Stomach (tissue), 9 donors: ENCODE data around the gene OBSCN. TPM values are rescaled to one million over a fixed set of nuclear protein-coding genes. Genes with fewer than 3 reads are reported as not detected.

Experiments used
- DNase-seq, 2 donors: peaks; one replicate each; pipeline versions ENCODE4 v3.0.0 to v3.0.0-alpha.2; 2013 to 2019
- H3K27ac ChIP-seq, 5 donors: fragments of 200-600 bp in 4 of 5; sonication (generic) in 4 of 5; one replicate each; pipeline ENCODE4 v1.5.1; 2013 to 2019; ENCODE audit warnings: mild to moderate bottlenecking in 1 of 5, moderate library complexity in 1 of 5
- H3K27me3 ChIP-seq, 3 donors: fragments of 200-600 bp; sonication (generic); one replicate each; pipeline ENCODE4 v1.5.1; 2017 to 2019; ENCODE audit warnings: mixed run types in 1 of 3
- H3K36me3 ChIP-seq, 4 donors: fragments of 200-600 bp; sonication (generic); 1 replicate in 3 of 4; 2 replicates in 1 of 4; pipeline ENCODE4 v1.5.1; 2016 to 2019
- H3K4me1 ChIP-seq, 4 donors: fragments of 200-600 bp; sonication (generic); one replicate each; pipeline ENCODE4 v1.5.1; 2016 to 2019
- H3K4me3 ChIP-seq, 4 donors: fragments of 200-600 bp; sonication (generic) in 3 of 4; one replicate each; pipeline ENCODE4 v1.5.1; 2016 to 2019; ENCODE audit warnings: mild to moderate bottlenecking in 1 of 4
- H3K9me3 ChIP-seq, 4 donors: fragments of 200-600 bp; sonication (generic); one replicate each; pipeline ENCODE4 v1.5.1; 2016 to 2019
- CTCF ChIP-seq, 7 experiments: fragments of 450-650 bp in 4 of 7; fragments of 200-600 bp in 3 of 7; sonication (generic) in 3 of 7; IDR thresholded peaks; one replicate each; pipeline ENCODE4 v1.5.1; 2016 to 2019; ENCODE audit warnings: antibody characterized with exemption in 7 of 7, control low read depth in 2 of 7, mild to moderate bottlenecking in 1 of 7
- EP300 ChIP-seq: sonication (generic); formaldehyde crosslinking; IDR thresholded peaks from one replicate; pipeline ENCODE4 v1.6.1; 2017; ENCODE audit warnings: antibody characterized with exemption
- POLR2A ChIP-seq, 4 donors: fragments of 450-650 bp; IDR thresholded peaks; one replicate each; pipeline ENCODE4 v1.6.1; 2016; ENCODE audit warnings: antibody characterized with exemption in 4 of 4, control low read depth in 2 of 4, mild to moderate bottlenecking in 1 of 4, moderate library complexity in 1 of 4
- POLR2AphosphoS5 ChIP-seq, 3 donors: sonication (generic); formaldehyde crosslinking; IDR thresholded peaks; one replicate each; pipeline ENCODE4 v1.6.1; 2016; ENCODE audit warnings: antibody characterized with exemption in 3 of 3
- WGBS, 5 donors: extraction: QIAGEN DNeasy Blood & Tissue Kit in 3 of 5; methylation state at CpG; one replicate each; pipeline versions ENCODE4 v1.1.5 to v1.1.7; 2013 to 2018; 5-methylcytosine and 5-hydroxymethylcytosine counted together
- intact Hi-C: fragments of 100-400 bp; cut with DNase I; formaldehyde crosslinking; loops from one replicate; pipeline ENCODE4 v1.15.1; 2023; ENCODE audit warnings: low total_unique reads
- polyA plus RNA-seq, 3 donors: library from polyadenylated mRNA; stranded (reverse); fragments of 200-250 nt; gene quantifications; one replicate each; pipeline ENCODE4 v1.2.3, GENCODE V29; 2013
- total RNA-seq, 5 donors: library from RNA; depleted of rRNA; stranded (reverse); fragments of >200 nt; gene quantifications; one replicate each; pipeline versions ENCODE4 v1.1.0 to v1.2.3, GENCODE V29; 2014 to 2016
- donor health status: healthy with polysubstance abuse.
- donor health status: Bipolar disorder and iron deficiency.
- donor health status: healthy.

The OBSCN gene
- total and polyA plus RNA-seq, 8 donors, result 7.2 to 111 (median 24.7) TPM

GRCh38 chr1:228360533-228361313, 152.9 kb downstream of the OBSCN start:
- Histone ChIP-seq H3K36me3 (no peaks in the 10 kb centered on the region), H3K4me1 (no peaks in the 10 kb centered on the region), H3K4me3 (no peak overlapping the region), H3K9me3 (no peaks in the 10 kb centered on the region), H3K27ac (no peak overlapping the region), H3K27me3 (peaks cover 0 to 12% (median 0%) of the 10 kb centered on the region in 3 donors)
- intact Hi-C loops, result no loop called here
- DNase-seq, result no peak
- 87 to 91% (median 87%) methylated on average over 3 to 19 of the region's 19 CpGs for WGBS, 5 donors
- TF ChIP-seq POLR2AphosphoS5 (IDR thresholded peaks at IDR 0.05) (no peak), POLR2A (IDR thresholded peaks at IDR 0.05) (no peak), EP300 (no peak), CTCF (IDR thresholded peaks at IDR 0.05) (no peak)

GRCh38 chr1:228361314-228362140, 153.7 kb downstream of the OBSCN start:
- no peaks in the 10 kb centered on the region for H3K4me1 ChIP-seq
- 72 to 81% (median 75%) methylated on average over 10 to 26 of the region's 26 CpGs for WGBS, 5 donors
- H3K9me3 ChIP-seq, result no peaks in the 10 kb centered on the region
- H3K27ac ChIP-seq, result no peak overlapping the region
- intact Hi-C loops, result no loop called here
- H3K4me3 ChIP-seq, result no peak overlapping the region
- peaks cover 0 to 18% (median 0%) of the 10 kb centered on the region in 3 donors for H3K27me3 ChIP-seq
- no peak for DNase-seq
- no peaks in the 10 kb centered on the region for H3K36me3 ChIP-seq
- TF ChIP-seq POLR2AphosphoS5 (IDR thresholded peaks at IDR 0.05), result no peak
- no peak for TF ChIP-seq POLR2A (IDR thresholded peaks at IDR 0.05)
- no peak for TF ChIP-seq EP300
- no peak for TF ChIP-seq CTCF (IDR thresholded peaks at IDR 0.05)

- Histone ChIP-seq H3K27ac (no peak overlapping the region), H3K36me3 (no peaks in the 10 kb centered on the region), H3K4me3 (no peak overlapping the region), H3K4me1 (no peaks in the 10 kb centered on the region), H3K27me3 (peaks cover 0 to 26% (median 0%) of the 10 kb centered on the region in 3 donors), H3K9me3 (no peaks in the 10 kb centered on the region)
- TF ChIP-seq EP300 (no peak), CTCF (IDR thresholded peaks at IDR 0.05) (no peak), POLR2A (IDR thresholded peaks at IDR 0.05) (no peak), POLR2AphosphoS5 (IDR thresholded peaks at IDR 0.05) (no peak)
- intact Hi-C loops, result no loop called here
- no peak for DNase-seq
- WGBS, 5 donors, result 77 to 85% (median 82%) methylated on average over 11 to 18 of the region's 18 CpGs
Measured at GRCh38 chr1:228362141-228362883, 154.5 kb downstream of the OBSCN start.

GRCh38 chr1:228362884-228363450, 155.1 kb downstream of the OBSCN start:
- no peak for DNase-seq
- Histone ChIP-seq H3K36me3 (no peaks in the 10 kb centered on the region), H3K27me3 (peaks cover 0 to 33% (median 2%) of the 10 kb centered on the region in 3 donors), H3K4me1 (no peaks in the 10 kb centered on the region), H3K4me3 (no peak overlapping the region), H3K27ac (no peak overlapping the region), H3K9me3 (no peaks in the 10 kb centered on the region)
- WGBS, 5 donors, result 85 to 93% (median 89%) methylated on average over 4 of the region's 4 CpGs
- intact Hi-C loops, result no loop called here
- TF ChIP-seq CTCF (IDR thresholded peaks at IDR 0.05) (no peak), POLR2A (IDR thresholded peaks at IDR 0.05) (no peak), EP300 (no peak), POLR2AphosphoS5 (IDR thresholded peaks at IDR 0.05) (no peak)
